T-helper 1 cell treated with Interleukin-12 subunit alpha and Interleukin-12 subunit beta and Interleukin-4 antibody, amounts not matched to agents 30 μg/mL and 1 μg/mL, for 36 hours (primary cell): ENCODE data around the gene COX6B2.
"Not testable (repeated sequence)": the region's sequence is repeated elsewhere in the genome, so short reads cannot be mapped to it uniquely, and the experiment has no call there.

Source experiments
- H3K27ac Mint-ChIP-seq: one replicate; pipeline ENCODE4 v1.8.0; 2021; ENCODE audit warnings: mild to moderate bottlenecking, mixed read lengths
- H3K27me3 Mint-ChIP-seq: one replicate; pipeline ENCODE4 v1.8.0; 2021; ENCODE audit warnings: low read depth, mixed read lengths
- H3K36me3 Mint-ChIP-seq: one replicate; pipeline ENCODE4 v1.8.0; 2021; ENCODE audit warnings: low read depth, mixed read lengths
- H3K4me1 Mint-ChIP-seq: one replicate; pipeline ENCODE4 v1.8.0; 2021; ENCODE audit warnings: low read depth, mixed read lengths
- H3K4me3 Mint-ChIP-seq: one replicate; pipeline ENCODE4 v1.8.0; 2021; ENCODE audit warnings: mild to moderate bottlenecking, moderate library complexity, mixed read lengths
- H3K9me3 Mint-ChIP-seq: one replicate; pipeline ENCODE4 v1.8.0; 2021; ENCODE audit warnings: mixed read lengths

Gene COX6B2

GRCh38 chr19:55344444-55344843 is 10.1 kb downstream of the COX6B2 start:
- Mint-ChIP-seq H3K9me3 (no peaks in the 10 kb centered on the region), H3K4me3 (no peak overlapping the region), H3K36me3 (peaks cover 5% of the 10 kb centered on the region), H3K27me3 (no peaks in the 10 kb centered on the region), H3K4me1 (peaks cover 7% of the 10 kb centered on the region), H3K27ac (no peak overlapping the region)

- H3K4me3 Mint-ChIP-seq: peak overlapping the region; percentile 58
- H3K4me1 Mint-ChIP-seq: peaks cover 14% of the 10 kb centered on the region
- H3K27ac Mint-ChIP-seq: peak overlapping the region; percentile 53
- H3K9me3 Mint-ChIP-seq: no peaks in the 10 kb centered on the region
- peaks cover 7% of the 10 kb centered on the region for H3K27me3 Mint-ChIP-seq
- H3K36me3 Mint-ChIP-seq: peaks cover 5% of the 10 kb centered on the region
Observed at GRCh38 chr19:55341595-55342531, 12.7 kb downstream of the COX6B2 start.

- Mint-ChIP-seq H3K27me3 (peaks cover 11% of the 10 kb centered on the region), H3K4me3 (peak overlapping the region; percentile 87), H3K4me1 (peaks cover 14% of the 10 kb centered on the region), H3K27ac (peak overlapping the region; percentile 86), H3K36me3 (peaks cover 5% of the 10 kb centered on the region), H3K9me3 (no peaks in the 10 kb centered on the region)
Observed at GRCh38 chr19:55341171-55341588, 13.3 kb downstream of the COX6B2 start.

GRCh38 chr19:55340784-55341147 is 13.8 kb downstream of the COX6B2 start:
- H3K9me3 Mint-ChIP-seq: no peaks in the 10 kb centered on the region
- peak overlapping the region; percentile 86 for H3K27ac Mint-ChIP-seq
- H3K4me1 Mint-ChIP-seq: peaks cover 14% of the 10 kb centered on the region
- peaks cover 5% of the 10 kb centered on the region for H3K36me3 Mint-ChIP-seq
- peaks cover 11% of the 10 kb centered on the region for H3K27me3 Mint-ChIP-seq
- peak overlapping the region; percentile 87 for H3K4me3 Mint-ChIP-seq

- Mint-ChIP-seq H3K27ac (peak overlapping the region; percentile 95), H3K27me3 (peaks cover 11% of the 10 kb centered on the region), H3K4me1 (peaks cover 14% of the 10 kb centered on the region), H3K9me3 (no peaks in the 10 kb centered on the region), H3K4me3 (peak overlapping the region; percentile 94), H3K36me3 (peaks cover 5% of the 10 kb centered on the region)
Observed at GRCh38 chr19:55339889-55340783, 14.4 kb downstream of the COX6B2 start.

GRCh38 chr19:55339105-55339888 is 15.2 kb downstream of the COX6B2 start, which contains the start of gene KMT5C:
Gene KMT5C, plus strand, starts transcription at chr19:55339876. Its CDS starts 2,061 bp downstream, at chr19:55341937.
- peaks cover 14% of the 10 kb centered on the region for H3K4me1 Mint-ChIP-seq
- H3K9me3 Mint-ChIP-seq: no peaks in the 10 kb centered on the region
- H3K36me3 Mint-ChIP-seq: peaks cover 5% of the 10 kb centered on the region
- peaks cover 11% of the 10 kb centered on the region for H3K27me3 Mint-ChIP-seq
- H3K27ac Mint-ChIP-seq: peak within 1 kb of the TSS; percentile 95
- H3K4me3 Mint-ChIP-seq: peak within 1 kb of the TSS; percentile 94

GRCh38 chr19:55336101-55336500 is 18.4 kb downstream of the COX6B2 start:
- Mint-ChIP-seq H3K4me3 (no peak overlapping the region), H3K27me3 (peaks cover 11% of the 10 kb centered on the region), H3K4me1 (peaks cover 10% of the 10 kb centered on the region), H3K36me3 (no peaks in the 10 kb centered on the region), H3K27ac (no peak overlapping the region), H3K9me3 (no peaks in the 10 kb centered on the region)

- H3K27ac Mint-ChIP-seq: no peak overlapping the region
- H3K4me1 Mint-ChIP-seq: peaks cover 6% of the 10 kb centered on the region
- H3K27me3 Mint-ChIP-seq: peaks cover 11% of the 10 kb centered on the region
- H3K36me3 Mint-ChIP-seq: no peaks in the 10 kb centered on the region
- H3K9me3 Mint-ChIP-seq: no peaks in the 10 kb centered on the region
- no peak overlapping the region for H3K4me3 Mint-ChIP-seq
Observed at GRCh38 chr19:55333870-55334269, 20.6 kb downstream of the COX6B2 start.

GRCh38 chr19:55329791-55330190 is 24.7 kb downstream of the COX6B2 start:
- not testable (repeated sequence) for H3K4me3 Mint-ChIP-seq, H3K9me3 Mint-ChIP-seq, H3K27ac Mint-ChIP-seq, H3K4me1 Mint-ChIP-seq, H3K27me3 Mint-ChIP-seq, H3K36me3 Mint-ChIP-seq

- not testable (repeated sequence) for H3K27me3 Mint-ChIP-seq, H3K27ac Mint-ChIP-seq, H3K9me3 Mint-ChIP-seq
Observed at GRCh38 chr19:55328774-55329318, 25.7 kb downstream of the COX6B2 start.

GRCh38 chr19:55325172-55325571 is 29.3 kb downstream of the COX6B2 start, which contains the start of gene TMEM150B:
Gene TMEM150B, minus strand, starts transcription at chr19:55325341. Its CDS starts 4,305 bp downstream, at chr19:55321036.
- Mint-ChIP-seq H3K4me1 (peaks cover 7% of the 10 kb centered on the region), H3K27ac (no peak within 1 kb of the TSS), H3K27me3 (peaks cover 13% of the 10 kb centered on the region), H3K9me3 (no peaks in the 10 kb centered on the region), H3K4me3 (no peak within 1 kb of the TSS), H3K36me3 (no peaks in the 10 kb centered on the region)

More at GRCh38 chr19:55328774-55329318, 25.7 kb downstream of the COX6B2 start:
- not testable (repeated sequence) for H3K4me1 Mint-ChIP-seq, H3K36me3 Mint-ChIP-seq, H3K4me3 Mint-ChIP-seq

- H3K27me3 Mint-ChIP-seq: peaks cover 13% of the 10 kb centered on the region
- peaks cover 7% of the 10 kb centered on the region for H3K4me1 Mint-ChIP-seq
- H3K4me3 Mint-ChIP-seq: no peak overlapping the region
- H3K36me3 Mint-ChIP-seq: no peaks in the 10 kb centered on the region
- H3K27ac Mint-ChIP-seq: no peak overlapping the region
- H3K9me3 Mint-ChIP-seq: no peaks in the 10 kb centered on the region
Observed at GRCh38 chr19:55324662-55325061, 29.9 kb downstream of the COX6B2 start.

GRCh38 chr19:55322204-55322885 is 32.2 kb downstream of the COX6B2 start:
- no peaks in the 10 kb centered on the region for H3K36me3 Mint-ChIP-seq
- H3K4me3 Mint-ChIP-seq: no peak overlapping the region
- H3K9me3 Mint-ChIP-seq: no peaks in the 10 kb centered on the region
- no peak overlapping the region for H3K27ac Mint-ChIP-seq
- peaks cover 7% of the 10 kb centered on the region for H3K4me1 Mint-ChIP-seq
- H3K27me3 Mint-ChIP-seq: peaks cover 9% of the 10 kb centered on the region
